GM12878 (cell line): ENCODE results near the gene BCOR. TPM values are rescaled to one million over a fixed set of nuclear protein-coding genes. Genes with fewer than 3 reads are reported as not detected.

Source experiments
- ATAC-seq: fragments of 200-7000 bp; cut with Tn5 transposase; 3 replicates; pipeline ENCODE4 v1.9.1; 2020; ENCODE audit warnings: mild to moderate bottlenecking, moderate library complexity
- BruUV-seq: library from RNA; stranded (reverse); fragments of 400-500 nt; replicated peaks from 2 replicates; lab custom pipeline; 2021; lab: Mats Ljungman, UMichigan
- CTCF ChIA-PET: fragments of 300-600 bp; sonication (Branson Sonifier 250); formaldehyde crosslinking; extraction: SDS; loops from one replicate; lab custom pipeline; 2021; ENCODE audit warnings: inconsistent platforms; lab: Yijun Ruan, JAX
- POLR2A ChIA-PET: fragments of 350-600 bp; formaldehyde crosslinking; extraction: SDS; loops from one replicate; lab custom pipeline; 2021; ENCODE audit warnings: inconsistent platforms; lab: Charles Lee
- RAD21 ChIA-PET: fragments of 300-600 bp; sonication (Branson Sonifier 250); formaldehyde crosslinking; loops from one replicate; lab custom pipeline; 2023; ENCODE audit warnings: antibody characterized with exemption; ENCODE audit not compliant: unreplicated experiment; lab: Charles Lee
- SMC1A ChIA-PET: fragments of 300-600 bp; sonication (Branson Sonifier 250); formaldehyde crosslinking; loops from one replicate; lab custom pipeline; 2023; ENCODE audit not compliant: unreplicated experiment, uncharacterized antibody; lab: Charles Lee
- DNase-seq: peaks from one replicate; pipeline ENCODE4 v3.0.0-alpha.2; 2011; ENCODE audit warnings: low read depth, low spot score
- FAIRE-seq: peaks from 3 replicates; lab custom pipeline; 2011; peaks lifted over from hg19 to GRCh38; lab: Jason Lieb, UNC
- H2AFZ ChIP-seq: 2 replicates; pipeline ENCODE4 v1.6.0; 2011; ENCODE audit warnings: low read depth, low read length, control low read depth; ENCODE audit not compliant: control insufficient read depth
- H3K27ac ChIP-seq: 2 replicates; pipeline ENCODE4 v1.5.1; 2011; ENCODE audit warnings: control low read depth; ENCODE audit not compliant: control insufficient read depth, insufficient read depth
- H3K27me3 ChIP-seq, 2 experiments: replicated peaks in 1 of 2; 2 replicates each; pipeline versions ENCODE4 v1.6.0 to v1.6.1; 2011; ENCODE audit warnings: low read length in 1 of 2; ENCODE audit not compliant: control insufficient read depth in 2 of 2, insufficient read depth in 2 of 2
- H3K36me3 ChIP-seq, 2 experiments: 2 replicates each; pipeline ENCODE4 v1.5.1; 2011; ENCODE audit warnings: low read length in 1 of 2; ENCODE audit not compliant: control insufficient read depth in 2 of 2, insufficient read depth in 2 of 2
- H3K4me1 ChIP-seq: 2 replicates; pipeline ENCODE4 v1.6.1; 2011; ENCODE audit warnings: mild to moderate bottlenecking, low read length, moderate library complexity, mixed read lengths; ENCODE audit not compliant: control insufficient read depth, insufficient read depth
- H3K4me2 ChIP-seq: 2 replicates; pipeline ENCODE4 v1.6.0; 2011; ENCODE audit warnings: control low read depth; ENCODE audit not compliant: control insufficient read depth, insufficient read depth
- H3K4me3 ChIP-seq: fragments of 200-600 bp; sonication (generic); 2 replicates; pipeline ENCODE4 v1.5.1; 2016
- H3K79me2 ChIP-seq: 2 replicates; pipeline ENCODE4 v1.6.0; 2011; ENCODE audit warnings: low read length; ENCODE audit not compliant: control insufficient read depth, insufficient read depth
- H3K9ac ChIP-seq: 2 replicates; pipeline ENCODE4 v1.8.0; 2011; ENCODE audit warnings: low read length, control low read depth, mixed read lengths; ENCODE audit not compliant: control insufficient read depth, insufficient read depth
- H3K9me3 ChIP-seq: replicated peaks from 3 replicates; pipeline ENCODE4 v1.5.1; 2011; ENCODE audit warnings: mild to moderate bottlenecking, low read length; ENCODE audit not compliant: control insufficient read depth, insufficient read depth
- H4K20me1 ChIP-seq: 2 replicates; pipeline ENCODE4 v1.6.0; 2011; ENCODE audit not compliant: control insufficient read depth, insufficient read depth
- BMI1 ChIP-seq: fragments of 450-650 bp; IDR thresholded peaks from 2 replicates; pipeline ENCODE4 v1.6.1; 2016; ENCODE audit warnings: mild to moderate bottlenecking, moderate library complexity, borderline replicate concordance
- CREM ChIP-seq: IDR thresholded peaks from 2 replicates; pipeline ENCODE4 v1.6.1; 2014; ENCODE audit warnings: antibody characterized with exemption, low read depth
- EED ChIP-seq: sonication (generic); IDR thresholded peaks from 2 replicates; pipeline ENCODE4 v1.6.1; 2016; ENCODE audit warnings: antibody characterized with exemption, low read depth
- GABPA ChIP-seq: IDR thresholded peaks from 2 replicates; pipeline ENCODE4 v1.6.1; 2014; ENCODE audit warnings: antibody characterized with exemption, low read depth, mild to moderate bottlenecking, inconsistent platforms
- IKZF2 ChIP-seq, 2 experiments: fragments of 450-650 bp; IDR thresholded peaks; 2 replicates each; pipeline ENCODE4 v1.6.1; 2017; ENCODE audit warnings: mild to moderate bottlenecking in 2 of 2, moderate library complexity in 2 of 2
- IRF4 ChIP-seq: IDR thresholded peaks from 2 replicates; pipeline ENCODE4 v1.6.1; 2011; ENCODE audit warnings: low read depth, low read length
- KAT2A ChIP-seq: conservative IDR thresholded peaks from 2 replicates; pipeline ENCODE4 v1.6.1; 2011; ENCODE audit warnings: low read depth, low read length; ENCODE audit not compliant: control insufficient read depth
- MEF2B ChIP-seq: fragments of 450-650 bp; IDR thresholded peaks from 2 replicates; pipeline ENCODE4 v1.6.1; 2018; ENCODE audit warnings: mild to moderate bottlenecking, moderate library complexity; ENCODE audit not compliant: partially characterized antibody, poor library complexity, severe bottlenecking
- MTA2 ChIP-seq: fragments of 450-650 bp; IDR thresholded peaks from 2 replicates; pipeline ENCODE4 v1.6.1; 2016; ENCODE audit warnings: low read depth, mild to moderate bottlenecking, moderate library complexity
- MTA3 ChIP-seq: IDR thresholded peaks from 2 replicates; pipeline ENCODE4 v1.6.1; 2012; ENCODE audit warnings: low read length, inconsistent platforms, borderline replicate concordance
- SMARCA5 ChIP-seq: fragments of 450-650 bp; IDR thresholded peaks from 2 replicates; pipeline ENCODE4 v1.6.1; 2017; ENCODE audit warnings: mild to moderate bottlenecking
- SP1 ChIP-seq: IDR thresholded peaks from one replicate; pipeline ENCODE4 v1.6.1; 2011; ENCODE audit warnings: low read depth, low read length
- SRF ChIP-seq, 2 experiments: IDR thresholded peaks; 2 replicates each; pipeline ENCODE4 v1.6.1; 2011; ENCODE audit warnings: low read depth in 2 of 2, low read length in 2 of 2, mild to moderate bottlenecking in 1 of 2, moderate library complexity in 1 of 2
- SUZ12 ChIP-seq: fragments of 200-600 bp; sonication (generic); IDR thresholded peaks from one replicate; pipeline ENCODE4 v1.6.1; 2018; ENCODE audit warnings: antibody characterized with exemption, mild to moderate bottlenecking; ENCODE audit not compliant: unreplicated experiment
- ZNF207 ChIP-seq: fragments of 450-650 bp; IDR thresholded peaks from 2 replicates; pipeline ENCODE4 v1.6.1; 2014; ENCODE audit warnings: antibody characterized with exemption, mild to moderate bottlenecking, borderline replicate concordance
- WGBS: methylation state at CpG from one replicate; pipeline ENCODE4 v1.1.6; 2016; ENCODE audit warnings: low lambda C conversion rate; ENCODE audit not compliant: insufficient replicate concordance, insufficient coverage; ENCODE audit errors: missing lambda C conversion rate; 5-methylcytosine and 5-hydroxymethylcytosine counted together
- in situ Hi-C: fragments of 300-500 bp; cut with MboI; formaldehyde crosslinking; loops from 9 replicates; pipeline ENCODE4 v1.14.3; 2018; ENCODE audit warnings: mixed read lengths
- intact Hi-C: fragments of 100-400 bp; cut with micrococcal nuclease; formaldehyde crosslinking; loops from one replicate; pipeline ENCODE4 v1.14.2; 2022; ENCODE audit not compliant: unreplicated experiment
- polyA plus RNA-seq, 11 experiments: library from polyadenylated mRNA; depleted of rRNA in 4 of 11; unstranded in 6 of 11; stranded (reverse) in 5 of 11; fragments of >200 nt; fragmentation: Nextera tagmentation in 4 of 11; fragmentation: Illumina TruSeq in 1 of 11; extraction: Ambion mirVana in 4 of 11; extraction: Trizol in 1 of 11; gene quantifications; 1 replicate in 1 of 11; 2 replicates in 10 of 11; pipeline versions ENCODE4 v1.2.1 to v1.2.3, GENCODE V29; 2011 to 2016; ENCODE audit warnings: inconsistent platforms in 2 of 11, missing spikeins in 2 of 11, low read depth in 1 of 11
- total RNA-seq, 4 experiments: library from RNA; depleted of rRNA in 3 of 4; stranded (reverse); fragments of >200 nt in 3 of 4; fragmentation: Illumina TruSeq in 1 of 4; extraction: Trizol in 1 of 4; gene quantifications; 2 replicates each; pipeline versions ENCODE4 v1.2.1 to v1.2.3, GENCODE V29; 2013 to 2021
- TF ChIP-seq, protein P1 (sequence below): fragments of 450-650 bp; IDR thresholded peaks from 2 replicates; pipeline ENCODE4 v1.6.1; 2016; ENCODE audit warnings: mild to moderate bottlenecking, moderate library complexity, borderline replicate concordance
- TF ChIP-seq, protein P2 (sequence below): fragments of 450-650 bp; IDR thresholded peaks from 2 replicates; pipeline ENCODE4 v1.6.1; 2014; ENCODE audit warnings: mild to moderate bottlenecking
- TF ChIP-seq, protein P3 (sequence below): IDR thresholded peaks from 2 replicates; pipeline ENCODE4 v1.6.1; 2011; ENCODE audit warnings: low read depth, low read length, improper control_type of control experiment, borderline replicate concordance

The BCOR gene
- total and polyA plus RNA-seq, 10 of the 15 experiments (the other 5 are each of a cell fraction or from before 2014, with no cell fraction given) = 5.1 to 16.4 (median 10.1) TPM

DNA sequence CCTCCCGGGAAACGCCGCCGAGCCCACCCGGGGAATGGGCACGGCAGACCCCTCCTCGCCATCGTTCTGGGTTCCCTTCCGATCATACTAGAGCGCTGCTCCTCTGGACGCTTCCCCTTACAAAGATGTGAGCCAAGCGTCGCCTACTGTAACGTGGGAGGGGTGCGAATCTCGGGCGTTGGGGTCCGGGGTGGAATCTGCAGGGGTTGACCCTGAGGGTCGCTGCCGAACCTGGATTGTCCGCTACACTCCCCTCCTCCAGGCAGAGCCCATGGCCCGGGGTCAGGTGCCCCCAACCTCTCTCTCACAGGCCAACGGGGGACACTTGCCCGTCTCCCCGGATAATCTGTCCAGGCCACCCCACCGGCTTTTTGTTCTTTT lies 13.8 kb downstream of the BCOR start:
- RAD21 ChIA-PET = no interaction called here
- BruUV-seq = no TSS peak
- no peak for FAIRE-seq

More for the DNA sequence above, 13.8 kb downstream of the BCOR start:
- Histone ChIP-seq H3K27ac (no peak overlapping the region), H3K4me1 (no peaks in the 10 kb centered on the region), H4K20me1 (peaks cover 11% of the 10 kb centered on the region), H2AFZ (no peak overlapping the region), H3K27me3 (no peaks in the 10 kb centered on the region), H3K9ac (no peak overlapping the region), H3K4me2 (0 out of 2 replicates have a peak overlapping the region, but pooled peaks have one; percentile 27), H3K36me3 (no peaks in the 10 kb centered on the region; a peak in 2 of 4 replicates), H3K79me2 (peaks cover 3% of the 10 kb centered on the region), H3K9me3 (no peaks in the 10 kb centered on the region; the same call in 2 of the 3 replicates), H3K4me3 (peak overlapping the region; percentile 30; the same call in 1 of the 2 replicates)
- ChIA-PET SMC1A (no interaction called here), CTCF (no interaction called here), POLR2A (no interaction called here)
- ATAC-seq = no peak
- in situ Hi-C loops (no loop called here), intact Hi-C loops (no loop called here)
- 35% methylated on average over 26 of the region's 26 CpGs for WGBS
- DNase-seq = no peak
- TF ChIP-seq BMI1 = no peak
- no peak for TF ChIP-seq CREM
- TF ChIP-seq, protein P1, sequence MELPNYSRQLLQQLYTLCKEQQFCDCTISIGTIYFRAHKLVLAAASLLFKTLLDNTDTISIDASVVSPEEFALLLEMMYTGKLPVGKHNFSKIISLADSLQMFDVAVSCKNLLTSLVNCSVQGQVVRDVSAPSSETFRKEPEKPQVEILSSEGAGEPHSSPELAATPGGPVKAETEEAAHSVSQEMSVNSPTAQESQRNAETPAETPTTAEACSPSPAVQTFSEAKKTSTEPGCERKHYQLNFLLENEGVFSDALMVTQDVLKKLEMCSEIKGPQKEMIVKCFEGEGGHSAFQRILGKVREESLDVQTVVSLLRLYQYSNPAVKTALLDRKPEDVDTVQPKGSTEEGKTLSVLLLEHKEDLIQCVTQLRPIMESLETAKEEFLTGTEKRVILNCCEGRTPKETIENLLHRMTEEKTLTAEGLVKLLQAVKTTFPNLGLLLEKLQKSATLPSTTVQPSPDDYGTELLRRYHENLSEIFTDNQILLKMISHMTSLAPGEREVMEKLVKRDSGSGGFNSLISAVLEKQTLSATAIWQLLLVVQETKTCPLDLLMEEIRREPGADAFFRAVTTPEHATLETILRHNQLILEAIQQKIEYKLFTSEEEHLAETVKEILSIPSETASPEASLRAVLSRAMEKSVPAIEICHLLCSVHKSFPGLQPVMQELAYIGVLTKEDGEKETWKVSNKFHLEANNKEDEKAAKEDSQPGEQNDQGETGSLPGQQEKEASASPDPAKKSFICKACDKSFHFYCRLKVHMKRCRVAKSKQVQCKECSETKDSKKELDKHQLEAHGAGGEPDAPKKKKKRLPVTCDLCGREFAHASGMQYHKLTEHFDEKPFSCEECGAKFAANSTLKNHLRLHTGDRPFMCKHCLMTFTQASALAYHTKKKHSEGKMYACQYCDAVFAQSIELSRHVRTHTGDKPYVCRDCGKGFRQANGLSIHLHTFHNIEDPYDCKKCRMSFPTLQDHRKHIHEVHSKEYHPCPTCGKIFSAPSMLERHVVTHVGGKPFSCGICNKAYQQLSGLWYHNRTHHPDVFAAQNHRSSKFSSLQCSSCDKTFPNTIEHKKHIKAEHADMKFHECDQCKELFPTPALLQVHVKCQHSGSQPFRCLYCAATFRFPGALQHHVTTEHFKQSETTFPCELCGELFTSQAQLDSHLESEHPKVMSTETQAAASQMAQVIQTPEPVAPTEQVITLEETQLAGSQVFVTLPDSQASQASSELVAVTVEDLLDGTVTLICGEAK = no peak
- TF ChIP-seq GABPA = no peak
- no peak for TF ChIP-seq SP1
- TF ChIP-seq MTA2 = no peak
- TF ChIP-seq EED = no peak
- TF ChIP-seq IKZF2 (IDR thresholded peaks at IDR 0.05) = no peak
- no peak for TF ChIP-seq SRF (IDR thresholded peaks at IDR 0.05; ENCODE audit: low read depth in 2 of 2, low read length in 2 of 2)
- no peak for TF ChIP-seq MEF2B
- TF ChIP-seq, protein P2, sequence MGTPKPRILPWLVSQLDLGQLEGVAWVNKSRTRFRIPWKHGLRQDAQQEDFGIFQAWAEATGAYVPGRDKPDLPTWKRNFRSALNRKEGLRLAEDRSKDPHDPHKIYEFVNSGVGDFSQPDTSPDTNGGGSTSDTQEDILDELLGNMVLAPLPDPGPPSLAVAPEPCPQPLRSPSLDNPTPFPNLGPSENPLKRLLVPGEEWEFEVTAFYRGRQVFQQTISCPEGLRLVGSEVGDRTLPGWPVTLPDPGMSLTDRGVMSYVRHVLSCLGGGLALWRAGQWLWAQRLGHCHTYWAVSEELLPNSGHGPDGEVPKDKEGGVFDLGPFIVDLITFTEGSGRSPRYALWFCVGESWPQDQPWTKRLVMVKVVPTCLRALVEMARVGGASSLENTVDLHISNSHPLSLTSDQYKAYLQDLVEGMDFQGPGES = no peak
- TF ChIP-seq IRF4 = no peak
- TF ChIP-seq, protein P3, sequence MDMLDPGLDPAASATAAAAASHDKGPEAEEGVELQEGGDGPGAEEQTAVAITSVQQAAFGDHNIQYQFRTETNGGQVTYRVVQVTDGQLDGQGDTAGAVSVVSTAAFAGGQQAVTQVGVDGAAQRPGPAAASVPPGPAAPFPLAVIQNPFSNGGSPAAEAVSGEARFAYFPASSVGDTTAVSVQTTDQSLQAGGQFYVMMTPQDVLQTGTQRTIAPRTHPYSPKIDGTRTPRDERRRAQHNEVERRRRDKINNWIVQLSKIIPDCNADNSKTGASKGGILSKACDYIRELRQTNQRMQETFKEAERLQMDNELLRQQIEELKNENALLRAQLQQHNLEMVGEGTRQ = no peak
- no peak for TF ChIP-seq SMARCA5
- no peak for TF ChIP-seq KAT2A
- TF ChIP-seq ZNF207 = no peak
- TF ChIP-seq SUZ12 = no peak
- TF ChIP-seq MTA3 = no peak
